RWPE1 (cell line): ENCODE measurements around the gene ZDHHC20.
"Not testable (repeated sequence)": the region's sequence is repeated elsewhere in the genome, so short reads cannot be mapped to it uniquely, and the experiment has no call there.

Experiments
- CTCF ChIA-PET: fragments of 350-600 bp; sonication (Branson Sonifier 250); formaldehyde crosslinking; extraction: SDS; loops from one replicate; lab custom pipeline; 2021; lab: Yijun Ruan, JAX
- POLR2A ChIA-PET: fragments of 400-600 bp; formaldehyde crosslinking; extraction: SDS; loops from one replicate; lab custom pipeline; 2020; ENCODE audit warnings: antibody characterized with exemption; ENCODE audit not compliant: low non-redundant PET; lab: Yijun Ruan, JAX
- DNase-seq: peaks from one replicate; pipeline ENCODE4 v3.0.0; 2012; ENCODE audit warnings: low spot score
- H3K27ac ChIP-seq: fragments of 450-650 bp; 2 replicates; pipeline ENCODE4 v1.5.1; 2017
- CTCF ChIP-seq: fragments of 450-650 bp; conservative IDR thresholded peaks from 2 replicates; pipeline ENCODE4 v1.5.1; 2017; ENCODE audit warnings: low read depth, mild to moderate bottlenecking

The ZDHHC20 gene

GRCh38 chr13:21402586-21403307 lies 56.4 kb downstream of the ZDHHC20 start:
- CTCF ChIA-PET, result interaction anchor here (0.6 kb wide), 1 partner anchor 18 kb away, joined by 3 read pairs; no protein-coding TSS in a partner anchor
- peak; percentile 17 for DNase-seq

GRCh38 chr13:21399741-21400140 lies 59.4 kb downstream of the ZDHHC20 start:
- no peak overlapping the region for H3K27ac ChIP-seq
- ChIA-PET CTCF (interaction anchor here (1.0 kb wide), 1 partner anchor 10 kb away, joined by 3 read pairs; no protein-coding TSS in a partner anchor), POLR2A (no interaction called here)
- TF ChIP-seq CTCF, result no peak
- DNase-seq, result no peak

More at GRCh38 chr13:21402586-21403307, 56.4 kb downstream of the ZDHHC20 start:
- no peak overlapping the region for H3K27ac ChIP-seq
- POLR2A ChIA-PET, result no interaction called here
- no peak for TF ChIP-seq CTCF

- no peak for TF ChIP-seq CTCF
- no peak for DNase-seq
- no peak overlapping the region for H3K27ac ChIP-seq
- POLR2A ChIA-PET, result no interaction called here
- CTCF ChIA-PET, result no interaction called here
Measured at GRCh38 chr13:21395953-21396352, 63.1 kb downstream of the ZDHHC20 start.

- CTCF ChIA-PET, result interaction anchor here (0.9 kb wide), 1 partner anchor 88 kb away, joined by 3 read pairs; no protein-coding TSS in a partner anchor
Measured at GRCh38 chr13:21389124-21389523, 70.0 kb downstream of the ZDHHC20 start.

GRCh38 chr13:21385710-21386109 lies 73.4 kb downstream of the ZDHHC20 start:
- DNase-seq, result no peak
- CTCF ChIA-PET, result no interaction called here
- no peak overlapping the region for H3K27ac ChIP-seq
- TF ChIP-seq CTCF, result no peak
- POLR2A ChIA-PET, result no interaction called here

More at GRCh38 chr13:21389124-21389523, 70.0 kb downstream of the ZDHHC20 start:
- H3K27ac ChIP-seq, result no peak overlapping the region
- no peak for TF ChIP-seq CTCF
- no peak for DNase-seq
- POLR2A ChIA-PET, result no interaction called here

GRCh38 chr13:21383090-21383489 lies 76.0 kb downstream of the ZDHHC20 start:
- DNase-seq, result no peak
- TF ChIP-seq CTCF, result no peak
- ChIA-PET CTCF (no interaction called here), POLR2A (no interaction called here)
- H3K27ac ChIP-seq, result no peak overlapping the region

GRCh38 chr13:21376998-21377985 lies 81.8 kb downstream of the ZDHHC20 start:
- H3K27ac ChIP-seq, CTCF ChIA-PET, DNase-seq, POLR2A ChIA-PET: not testable (repeated sequence)
